H9 (cell line): ENCODE measurements around the gene EPB41L4A. TPM values are rescaled to one million over a fixed set of nuclear protein-coding genes. Genes with fewer than 3 reads are reported as not detected.

Experiments used
- DNase-seq: peaks from one replicate; pipeline ENCODE4 v3.0.0-alpha.2; 2017
- H2AFZ ChIP-seq: one replicate; pipeline ENCODE4 v1.6.1; 2013; ENCODE audit warnings: mild to moderate bottlenecking, low read length, control low read depth, moderate library complexity
- H2AK5ac ChIP-seq: 2 replicates; pipeline ENCODE4 v1.6.1; 2013; ENCODE audit warnings: low read length, control low read depth, mixed read lengths; ENCODE audit not compliant: insufficient read length
- H2BK120ac ChIP-seq: one replicate; pipeline ENCODE4 v1.6.1; 2013; ENCODE audit warnings: low read depth, mild to moderate bottlenecking, low read length, control low read depth, inconsistent platforms; ENCODE audit not compliant: poor library complexity, severe bottlenecking
- H2BK12ac ChIP-seq: 2 replicates; pipeline ENCODE4 v1.6.1; 2013; ENCODE audit warnings: low read length, control low read depth, mixed read lengths, low read depth; ENCODE audit not compliant: insufficient read length
- H2BK15ac ChIP-seq: 2 replicates; pipeline ENCODE4 v1.6.1; 2013; ENCODE audit warnings: low read depth, low read length, control low read depth
- H2BK20ac ChIP-seq: one replicate; pipeline ENCODE4 v1.6.1; 2013; ENCODE audit warnings: low read depth, mild to moderate bottlenecking, low read length, control low read depth, inconsistent platforms; ENCODE audit not compliant: poor library complexity, severe bottlenecking
- H2BK5ac ChIP-seq: 2 replicates; pipeline ENCODE4 v1.6.1; 2013; ENCODE audit warnings: low read length, control low read depth, mixed read lengths; ENCODE audit not compliant: insufficient read length
- H3K14ac ChIP-seq: 2 replicates; pipeline ENCODE4 v1.6.1; 2013; ENCODE audit warnings: low read length, control low read depth; ENCODE audit not compliant: insufficient read depth
- H3K18ac ChIP-seq: 2 replicates; pipeline ENCODE4 v1.6.1; 2013; ENCODE audit warnings: low read depth, mild to moderate bottlenecking, mixed read lengths, low read length, control low read depth; ENCODE audit not compliant: insufficient read length
- H3K23ac ChIP-seq: 2 replicates; pipeline ENCODE4 v1.6.1; 2013; ENCODE audit warnings: low read length, control low read depth, mixed read lengths, low read depth; ENCODE audit not compliant: insufficient read length
- H3K23me2 ChIP-seq: 2 replicates; pipeline ENCODE4 v1.6.1; 2013; ENCODE audit warnings: low read depth, mild to moderate bottlenecking, mixed read lengths, low read length, control low read depth; ENCODE audit not compliant: insufficient read length, poor library complexity, severe bottlenecking
- H3K27ac ChIP-seq: 2 replicates; pipeline ENCODE4 v1.5.1; 2013; ENCODE audit warnings: low read length, control low read depth, mixed read lengths, low read depth; ENCODE audit not compliant: insufficient read length
- H3K27me3 ChIP-seq: 2 replicates; pipeline ENCODE4 v1.6.1; 2013; ENCODE audit warnings: low read length, control low read depth, inconsistent platforms; ENCODE audit not compliant: insufficient read depth
- H3K4ac ChIP-seq: 2 replicates; pipeline ENCODE4 v1.6.1; 2013; ENCODE audit warnings: low read depth, mild to moderate bottlenecking, control low read depth, inconsistent platforms, low read length, moderate library complexity
- H3K4me1 ChIP-seq: 2 replicates; pipeline ENCODE4 v1.6.1; 2013; ENCODE audit warnings: low read length, control low read depth, inconsistent platforms; ENCODE audit not compliant: insufficient read depth
- H3K4me2 ChIP-seq: 2 replicates; pipeline ENCODE4 v1.6.1; 2013; ENCODE audit warnings: low read length, control low read depth, mixed read lengths; ENCODE audit not compliant: insufficient read length, insufficient read depth
- H3K56ac ChIP-seq: 2 replicates; pipeline ENCODE4 v1.6.1; 2013; ENCODE audit warnings: low read depth, mild to moderate bottlenecking, mixed read lengths, low read length, control low read depth; ENCODE audit not compliant: insufficient read length
- H3K79me1 ChIP-seq: 2 replicates; pipeline ENCODE4 v1.6.1; 2013; ENCODE audit warnings: low read depth, mild to moderate bottlenecking, moderate library complexity, low read length, control low read depth, inconsistent platforms; ENCODE audit not compliant: insufficient read depth, poor library complexity, severe bottlenecking
- H3K79me2 ChIP-seq: 2 replicates; pipeline ENCODE4 v1.6.1; 2013; ENCODE audit warnings: low read length, control low read depth, inconsistent platforms; ENCODE audit not compliant: insufficient read depth
- H3K9ac ChIP-seq: 2 replicates; pipeline ENCODE4 v1.6.1; 2013; ENCODE audit warnings: low read length, control low read depth, mixed read lengths; ENCODE audit not compliant: insufficient read length; ENCODE audit errors: extremely low read depth
- H3K9me3 ChIP-seq: one replicate; pipeline ENCODE4 v1.6.1; 2013; ENCODE audit warnings: low read depth, low read length, inconsistent platforms; ENCODE audit not compliant: control insufficient read depth
- H3T11ph ChIP-seq: one replicate; pipeline ENCODE4 v1.6.1; 2013; ENCODE audit warnings: mild to moderate bottlenecking, low read length, control low read depth, inconsistent platforms
- H4K20me1 ChIP-seq: one replicate; pipeline ENCODE4 v1.6.1; 2013; ENCODE audit not compliant: control insufficient read depth, insufficient read length, insufficient read depth
- H4K5ac ChIP-seq: 2 replicates; pipeline ENCODE4 v1.6.1; 2013; ENCODE audit warnings: low read depth, mild to moderate bottlenecking, mixed read lengths, low read length, control low read depth; ENCODE audit not compliant: insufficient read length
- H4K8ac ChIP-seq: replicated peaks from 2 replicates; pipeline ENCODE4 v1.6.1; 2013; ENCODE audit warnings: low read length, control low read depth, mixed read lengths, low read depth; ENCODE audit not compliant: insufficient read length
- H4K91ac ChIP-seq: 2 replicates; pipeline ENCODE4 v1.6.1; 2013; ENCODE audit warnings: low read depth, mild to moderate bottlenecking, moderate library complexity, mixed read lengths, low read length, control low read depth; ENCODE audit not compliant: insufficient read length
- H3K27ac Mint-ChIP-seq, 3 experiments: 2 replicates in 2 of 3; 3 replicates in 1 of 3; pipeline ENCODE4 v1.8.0; 2020 to 2021; ENCODE audit warnings: mixed read lengths in 3 of 3, mild to moderate bottlenecking in 1 of 3, moderate library complexity in 1 of 3
- H3K27me3 Mint-ChIP-seq: 2 replicates; pipeline ENCODE4 v1.8.0; 2021; ENCODE audit warnings: low read depth, mild to moderate bottlenecking, moderate library complexity, mixed read lengths
- H3K36me3 Mint-ChIP-seq, 3 experiments: 2 replicates in 2 of 3; 3 replicates in 1 of 3; pipeline ENCODE4 v1.8.0; 2020 to 2021; ENCODE audit warnings: low read depth in 3 of 3, mixed read lengths in 3 of 3; ENCODE audit not compliant: insufficient read depth in 1 of 3
- H3K4me1 Mint-ChIP-seq, 2 experiments: 2 replicates each; pipeline ENCODE4 v1.8.0; 2020; ENCODE audit warnings: mixed read lengths in 2 of 2
- H3K4me3 Mint-ChIP-seq, 2 experiments: 2 replicates in 1 of 2; 3 replicates in 1 of 2; pipeline ENCODE4 v1.8.0; 2020 to 2021; ENCODE audit warnings: mild to moderate bottlenecking in 2 of 2, mixed read lengths in 2 of 2, moderate library complexity in 1 of 2
- H3K9me3 Mint-ChIP-seq, 2 experiments: 2 replicates in 1 of 2; 3 replicates in 1 of 2; pipeline ENCODE4 v1.8.0; 2020; ENCODE audit warnings: mild to moderate bottlenecking in 2 of 2, mixed read lengths in 2 of 2, moderate library complexity in 1 of 2
- CTCF ChIP-seq: fragments of 200-600 bp; sonication (generic); conservative IDR thresholded peaks from 3 replicates; pipeline ENCODE4 v1.8.0; 2021; ENCODE audit warnings: antibody characterized with exemption, mild to moderate bottlenecking
- WGBS: extraction: QIAGEN DNeasy Blood & Tissue Kit; methylation state at CpG from one replicate; pipeline ENCODE4 v1.1.7; 2013; ENCODE audit warnings: missing lambda C conversion rate, low lambda C conversion rate, mixed read lengths; ENCODE audit not compliant: insufficient read length; ENCODE audit errors: extremely low coverage; 5-methylcytosine and 5-hydroxymethylcytosine counted together
- total RNA-seq: library from RNA; stranded (reverse); gene quantifications from 2 replicates; pipeline ENCODE4 v1.2.1, GENCODE V29; 2021

EPB41L4A gene
- total RNA-seq, 1 experiment from 2014 or later: 4.9 TPM

- Histone ChIP-seq H4K20me1 (no peaks in the 10 kb centered on the region), H3K4me1 (peaks cover 9% of the 10 kb centered on the region), H3K4me2 (no peak overlapping the region), H3K79me2 (peaks cover 8% of the 10 kb centered on the region; the same call in 1 of the 2 replicates), H2BK15ac (no peak overlapping the region), H3K27me3 (no peaks in the 10 kb centered on the region), H2AFZ (no peak overlapping the region), H3K23me2 (no peaks in the 10 kb centered on the region), H3K56ac (no peak overlapping the region), H3T11ph (no peak overlapping the region), H4K91ac (no peak overlapping the region), H2BK120ac (no peak overlapping the region), H2BK20ac (no peak overlapping the region), H2AK5ac (no peak overlapping the region), H3K79me1 (no peaks in the 10 kb centered on the region), H4K8ac (no peak overlapping the region), H2BK5ac (no peak overlapping the region), H3K14ac (no peak overlapping the region), H3K27ac (no peak overlapping the region), H3K18ac (no peak overlapping the region), H3K23ac (no peak overlapping the region), H3K9me3 (no peaks in the 10 kb centered on the region), H4K5ac (no peak overlapping the region), H2BK12ac (no peak overlapping the region), H3K9ac (no peak overlapping the region), H3K4ac (no peak overlapping the region)
- no peak for DNase-seq
- 100% methylated on average over 1 of the region's 1 CpG for WGBS
- H3K27me3 Mint-ChIP-seq: peaks cover 1% of the 10 kb centered on the region; the same call in 1 of the 2 replicates
- H3K36me3 Mint-ChIP-seq: peaks cover 24 to 46% (median 39%) of the 10 kb centered on the region in 3 experiments; a peak in 6 of 7 replicates
- peak overlapping the region; percentile 29 to 36; a peak in 2 of 5 replicates for H3K4me3 Mint-ChIP-seq
- H3K4me1 Mint-ChIP-seq: peaks cover 57 to 63% of the 10 kb centered on the region in 2 experiments
- no peak for TF ChIP-seq CTCF
- peak overlapping the region in 2 of 3 experiments; percentile 49 to 76; a peak in 3 of 7 replicates for H3K27ac Mint-ChIP-seq
- H3K9me3 Mint-ChIP-seq: peaks cover 0 to 2% of the 10 kb centered on the region in 2 experiments; a peak in 1 of 5 replicates
These were observed 255.6 kb downstream of the EPB41L4A start for GRCh38 chr5:112163435-112163834.
